ENCODE measurements around the gene FCN3.

Gene FCN3

GRCh38 chr1:27379564-27380122 is 5.0 kb upstream of the FCN3 start:
- TF ChIP-seq, protein P1, sequence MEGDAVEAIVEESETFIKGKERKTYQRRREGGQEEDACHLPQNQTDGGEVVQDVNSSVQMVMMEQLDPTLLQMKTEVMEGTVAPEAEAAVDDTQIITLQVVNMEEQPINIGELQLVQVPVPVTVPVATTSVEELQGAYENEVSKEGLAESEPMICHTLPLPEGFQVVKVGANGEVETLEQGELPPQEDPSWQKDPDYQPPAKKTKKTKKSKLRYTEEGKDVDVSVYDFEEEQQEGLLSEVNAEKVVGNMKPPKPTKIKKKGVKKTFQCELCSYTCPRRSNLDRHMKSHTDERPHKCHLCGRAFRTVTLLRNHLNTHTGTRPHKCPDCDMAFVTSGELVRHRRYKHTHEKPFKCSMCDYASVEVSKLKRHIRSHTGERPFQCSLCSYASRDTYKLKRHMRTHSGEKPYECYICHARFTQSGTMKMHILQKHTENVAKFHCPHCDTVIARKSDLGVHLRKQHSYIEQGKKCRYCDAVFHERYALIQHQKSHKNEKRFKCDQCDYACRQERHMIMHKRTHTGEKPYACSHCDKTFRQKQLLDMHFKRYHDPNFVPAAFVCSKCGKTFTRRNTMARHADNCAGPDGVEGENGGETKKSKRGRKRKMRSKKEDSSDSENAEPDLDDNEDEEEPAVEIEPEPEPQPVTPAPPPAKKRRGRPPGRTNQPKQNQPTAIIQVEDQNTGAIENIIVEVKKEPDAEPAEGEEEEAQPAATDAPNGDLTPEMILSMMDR (IDR thresholded peaks at IDR 0.05; ENCODE audit: borderline replicate concordance, insufficient read depth, low read depth, low read length), result no peak

DNA sequence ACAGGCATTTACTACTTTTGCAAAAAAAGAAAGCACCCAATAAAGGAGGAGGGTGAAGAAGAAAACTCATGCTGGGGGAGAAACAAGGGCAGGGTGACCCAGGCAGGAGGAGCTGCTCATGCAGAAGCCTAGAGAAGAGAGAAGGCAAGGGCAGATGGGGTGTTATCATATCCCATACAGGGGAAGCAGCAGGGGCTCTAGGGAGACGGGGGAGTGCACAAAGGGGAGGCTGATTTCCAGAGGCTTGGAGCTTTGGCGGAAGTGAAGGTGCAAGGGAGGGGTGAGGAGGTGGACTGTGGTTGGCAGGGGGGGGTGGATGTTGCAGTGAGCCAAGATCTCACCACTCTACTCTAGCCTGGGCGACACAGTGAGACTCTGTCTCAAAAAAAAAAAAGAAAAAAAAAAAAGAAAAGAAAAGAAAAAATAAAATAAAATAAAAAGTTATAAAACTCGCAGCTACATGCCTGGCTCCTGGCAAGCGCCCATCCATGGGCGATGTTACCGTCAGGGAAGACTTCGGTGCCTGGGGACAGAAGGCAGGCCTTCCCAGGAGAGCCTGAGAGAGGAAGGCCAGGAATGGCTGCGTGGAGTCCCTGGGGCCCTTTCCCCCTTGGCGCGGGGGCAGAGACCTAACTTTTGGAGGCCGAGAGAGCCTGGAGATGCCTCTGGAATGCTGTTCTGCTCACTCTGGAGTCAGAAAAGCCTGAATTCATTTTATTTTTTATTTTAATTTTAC is 3.3 kb upstream of the FCN3 start:
- H3K4me3 ChIP-seq (ENCODE audit: low read depth, low read length), result no peak overlapping the region
- TF ChIP-seq, protein P1 (IDR thresholded peaks at IDR 0.05; ENCODE audit: borderline replicate concordance, insufficient read depth, low read depth, low read length), result no peak

More at GRCh38 chr1:27379564-27380122, 5.0 kb upstream of the FCN3 start:
- no peak overlapping the region for H3K4me3 ChIP-seq (ENCODE audit: low read depth, low read length)

DNA sequence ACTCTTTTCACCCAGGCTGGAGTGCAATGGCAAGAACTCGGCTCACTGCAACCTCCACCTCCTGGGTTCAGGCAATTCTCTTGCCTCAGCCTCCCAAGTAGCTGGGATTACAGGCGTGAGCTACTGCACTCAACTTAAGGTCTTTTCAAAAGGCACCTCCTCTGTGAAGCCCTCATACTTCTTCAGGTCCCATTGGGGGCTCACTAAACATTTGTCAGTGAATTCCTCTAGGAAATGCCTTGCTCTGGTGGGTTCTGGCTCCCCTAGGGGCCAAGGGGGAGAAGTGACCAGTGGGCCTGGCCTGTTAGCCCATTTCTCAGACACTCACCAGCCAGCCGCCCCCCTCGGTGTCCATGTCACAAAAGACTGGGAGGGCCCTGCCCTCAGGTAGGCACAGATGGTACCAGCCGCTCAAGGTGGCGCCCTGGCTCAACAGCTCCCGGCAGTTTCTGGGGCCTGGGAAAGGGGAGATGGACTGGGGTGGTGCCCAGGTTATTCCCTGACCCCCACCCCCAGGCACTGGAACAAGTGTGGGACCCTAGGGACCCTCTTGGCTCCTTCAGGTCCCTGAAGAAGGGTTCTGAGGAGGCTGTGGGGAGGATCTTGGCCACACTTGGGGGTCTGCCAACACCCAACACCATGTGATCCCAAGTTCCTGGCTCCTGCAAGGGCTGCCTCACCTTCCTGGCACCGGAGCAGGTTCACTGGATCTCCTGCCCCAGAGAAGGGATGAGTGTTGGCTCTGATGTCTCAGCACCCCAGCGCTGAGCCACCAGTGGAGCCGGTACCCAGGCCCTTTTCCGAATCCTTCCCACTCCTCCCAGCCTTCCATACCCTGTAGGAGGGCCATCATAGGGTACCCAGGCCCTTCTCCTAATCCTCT is 1.6 kb downstream of the FCN3 start:
- TF ChIP-seq, protein P1 (IDR thresholded peaks at IDR 0.05; ENCODE audit: borderline replicate concordance, insufficient read depth, low read depth, low read length), result peak; percentile 30; the same call in 1 of the 2 replicates
- no peak overlapping the region for H3K4me3 ChIP-seq (ENCODE audit: low read depth, low read length)

DNA sequence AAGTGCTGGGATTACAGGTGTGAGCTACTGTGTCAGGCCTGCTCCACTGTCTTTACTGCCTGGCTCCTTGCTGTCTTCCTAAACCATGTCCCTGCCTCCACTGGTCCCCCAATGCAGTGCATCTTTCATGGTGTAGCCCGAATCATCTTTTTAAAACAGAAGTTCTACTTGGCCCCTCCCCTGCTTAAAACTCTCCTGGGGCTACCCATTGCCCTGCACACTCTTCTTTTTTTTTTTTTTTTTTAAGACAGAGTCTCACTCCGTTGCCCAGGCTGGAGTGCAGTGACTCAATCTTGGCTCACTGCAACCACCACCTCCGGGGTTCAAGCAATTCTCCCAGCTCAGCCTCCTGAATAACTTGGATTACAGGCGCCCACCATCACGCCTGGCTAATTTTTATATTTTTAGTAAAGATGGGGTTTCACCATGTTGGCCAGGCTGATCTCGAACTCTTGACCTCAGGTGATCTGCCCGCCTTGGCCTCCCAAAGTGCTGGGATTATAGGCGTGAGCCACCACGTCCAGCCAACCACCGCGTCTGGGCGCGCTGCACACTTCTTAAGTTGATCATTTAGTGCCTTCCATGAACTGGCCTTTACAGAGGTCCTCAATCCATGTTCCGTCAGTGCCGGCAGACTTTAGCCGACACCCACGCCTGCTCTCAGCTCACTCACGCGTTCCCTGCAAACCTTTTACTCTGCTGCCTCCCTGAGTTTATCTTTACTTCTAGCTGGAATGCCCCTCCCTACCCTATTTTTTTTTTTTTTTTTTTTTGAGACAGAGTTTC is 2.4 kb downstream of the FCN3 start:
- TF ChIP-seq, protein P1 (IDR thresholded peaks at IDR 0.05; ENCODE audit: borderline replicate concordance, insufficient read depth, low read depth, low read length), result no peak
- no peak overlapping the region for H3K4me3 ChIP-seq (ENCODE audit: low read depth, low read length)

GRCh38 chr1:27368869-27369582 is 5.6 kb downstream of the FCN3 start:
- TF ChIP-seq, protein P1 (IDR thresholded peaks at IDR 0.05; ENCODE audit: borderline replicate concordance, insufficient read depth, low read depth, low read length), result no peak
- H3K4me3 ChIP-seq (ENCODE audit: low read depth, low read length), result no peak overlapping the region

DNA sequence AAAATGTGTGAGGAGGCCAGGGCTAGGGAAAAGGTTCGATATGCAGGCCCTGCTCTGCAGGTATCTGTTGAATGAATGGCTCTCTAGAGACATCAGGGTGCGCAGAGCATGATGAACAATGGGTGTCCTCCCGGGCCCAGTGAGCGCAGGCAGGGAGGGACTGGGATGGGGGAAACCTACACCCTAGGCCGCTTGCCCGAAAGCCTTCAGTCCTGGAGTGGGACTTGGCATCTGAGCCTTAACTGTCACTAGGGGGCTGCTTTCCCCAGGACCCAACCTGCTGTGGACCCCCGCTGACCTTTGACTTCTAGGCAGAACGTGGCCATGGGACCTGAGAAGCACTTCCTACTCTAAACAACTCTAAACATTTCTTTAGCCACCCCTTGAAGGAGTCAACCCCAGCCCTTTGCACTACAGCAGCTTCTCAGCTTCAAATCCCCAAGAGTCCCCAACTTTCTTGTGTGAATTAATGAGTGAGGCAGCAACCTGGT is 7.4 kb downstream of the FCN3 start:
- no peak overlapping the region for H3K4me3 ChIP-seq (ENCODE audit: low read depth, low read length)
- TF ChIP-seq, protein P1 (IDR thresholded peaks at IDR 0.05; ENCODE audit: borderline replicate concordance, insufficient read depth, low read depth, low read length), result no peak

Data from GM12875 (cell line).